GM12878 (cell line): Measurements from ENCODE around the gene SRGAP1. TPM values are rescaled to one million over a fixed set of nuclear protein-coding genes. Genes with fewer than 3 reads are reported as not detected.

Experiments used
- ATAC-seq: fragments of 200-7000 bp; cut with Tn5 transposase; 3 replicates; pipeline ENCODE4 v1.9.1; 2020; ENCODE audit warnings: mild to moderate bottlenecking, moderate library complexity
- BruUV-seq: library from RNA; stranded (reverse); fragments of 400-500 nt; replicated peaks from 2 replicates; lab custom pipeline; 2021; lab: Mats Ljungman, UMichigan
- CTCF ChIA-PET: fragments of 300-600 bp; sonication (Branson Sonifier 250); formaldehyde crosslinking; extraction: SDS; loops from one replicate; lab custom pipeline; 2021; ENCODE audit warnings: inconsistent platforms; lab: Yijun Ruan, JAX
- POLR2A ChIA-PET: fragments of 350-600 bp; formaldehyde crosslinking; extraction: SDS; loops from one replicate; lab custom pipeline; 2021; ENCODE audit warnings: inconsistent platforms; lab: Charles Lee
- RAD21 ChIA-PET: fragments of 300-600 bp; sonication (Branson Sonifier 250); formaldehyde crosslinking; loops from one replicate; lab custom pipeline; 2023; ENCODE audit warnings: antibody characterized with exemption; ENCODE audit not compliant: unreplicated experiment; lab: Charles Lee
- SMC1A ChIA-PET: fragments of 300-600 bp; sonication (Branson Sonifier 250); formaldehyde crosslinking; loops from one replicate; lab custom pipeline; 2023; ENCODE audit not compliant: unreplicated experiment, uncharacterized antibody; lab: Charles Lee
- DNase-seq: peaks from one replicate; pipeline ENCODE4 v3.0.0-alpha.2; 2011; ENCODE audit warnings: low read depth, low spot score
- FAIRE-seq: peaks from 3 replicates; lab custom pipeline; 2011; peaks lifted over from hg19 to GRCh38; lab: Jason Lieb, UNC
- H2AFZ ChIP-seq: 2 replicates; pipeline ENCODE4 v1.6.0; 2011; ENCODE audit warnings: low read depth, low read length, control low read depth; ENCODE audit not compliant: control insufficient read depth
- H3K27ac ChIP-seq: 2 replicates; pipeline ENCODE4 v1.5.1; 2011; ENCODE audit warnings: control low read depth; ENCODE audit not compliant: control insufficient read depth, insufficient read depth
- H3K27me3 ChIP-seq, 2 experiments: replicated peaks in 1 of 2; 2 replicates each; pipeline versions ENCODE4 v1.6.0 to v1.6.1; 2011; ENCODE audit warnings: low read length in 1 of 2; ENCODE audit not compliant: control insufficient read depth in 2 of 2, insufficient read depth in 2 of 2
- H3K36me3 ChIP-seq, 2 experiments: 2 replicates each; pipeline ENCODE4 v1.5.1; 2011; ENCODE audit warnings: low read length in 1 of 2; ENCODE audit not compliant: control insufficient read depth in 2 of 2, insufficient read depth in 2 of 2
- H3K4me1 ChIP-seq: 2 replicates; pipeline ENCODE4 v1.6.1; 2011; ENCODE audit warnings: mild to moderate bottlenecking, low read length, moderate library complexity, mixed read lengths; ENCODE audit not compliant: control insufficient read depth, insufficient read depth
- H3K4me2 ChIP-seq: 2 replicates; pipeline ENCODE4 v1.6.0; 2011; ENCODE audit warnings: control low read depth; ENCODE audit not compliant: control insufficient read depth, insufficient read depth
- H3K4me3 ChIP-seq: fragments of 200-600 bp; sonication (generic); 2 replicates; pipeline ENCODE4 v1.5.1; 2016
- H3K79me2 ChIP-seq: 2 replicates; pipeline ENCODE4 v1.6.0; 2011; ENCODE audit warnings: low read length; ENCODE audit not compliant: control insufficient read depth, insufficient read depth
- H3K9ac ChIP-seq: 2 replicates; pipeline ENCODE4 v1.8.0; 2011; ENCODE audit warnings: low read length, control low read depth, mixed read lengths; ENCODE audit not compliant: control insufficient read depth, insufficient read depth
- H3K9me3 ChIP-seq: replicated peaks from 3 replicates; pipeline ENCODE4 v1.5.1; 2011; ENCODE audit warnings: mild to moderate bottlenecking, low read length; ENCODE audit not compliant: control insufficient read depth, insufficient read depth
- H4K20me1 ChIP-seq: 2 replicates; pipeline ENCODE4 v1.6.0; 2011; ENCODE audit not compliant: control insufficient read depth, insufficient read depth
- BMI1 ChIP-seq: fragments of 450-650 bp; IDR thresholded peaks from 2 replicates; pipeline ENCODE4 v1.6.1; 2016; ENCODE audit warnings: mild to moderate bottlenecking, moderate library complexity, borderline replicate concordance
- CHD4 ChIP-seq: fragments of 200-600 bp; sonication (generic); IDR thresholded peaks from 2 replicates; pipeline ENCODE4 v1.6.1; 2016; ENCODE audit warnings: mild to moderate bottlenecking
- GABPA ChIP-seq: IDR thresholded peaks from 2 replicates; pipeline ENCODE4 v1.6.1; 2014; ENCODE audit warnings: antibody characterized with exemption, low read depth, mild to moderate bottlenecking, inconsistent platforms
- MTA2 ChIP-seq: fragments of 450-650 bp; IDR thresholded peaks from 2 replicates; pipeline ENCODE4 v1.6.1; 2016; ENCODE audit warnings: low read depth, mild to moderate bottlenecking, moderate library complexity
- NFYB ChIP-seq: IDR thresholded peaks from 2 replicates; pipeline ENCODE4 v1.6.1; 2011; ENCODE audit warnings: low read depth, mild to moderate bottlenecking, low read length, improper control_type of control experiment, moderate library complexity; ENCODE audit not compliant: insufficient read depth
- RB1 ChIP-seq: fragments of 450-650 bp; formaldehyde crosslinking; IDR thresholded peaks from 2 replicates; pipeline ENCODE4 v1.6.1; 2017; ENCODE audit warnings: mild to moderate bottlenecking, borderline replicate concordance
- SREBF1 ChIP-seq: IDR thresholded peaks from 2 replicates; pipeline ENCODE4 v1.6.1; 2012; ENCODE audit warnings: mild to moderate bottlenecking, low read length
- SRF ChIP-seq, 2 experiments: IDR thresholded peaks; 2 replicates each; pipeline ENCODE4 v1.6.1; 2011; ENCODE audit warnings: low read depth in 2 of 2, low read length in 2 of 2, mild to moderate bottlenecking in 1 of 2, moderate library complexity in 1 of 2
- WGBS: methylation state at CpG from one replicate; pipeline ENCODE4 v1.1.6; 2016; ENCODE audit warnings: low lambda C conversion rate; ENCODE audit not compliant: insufficient replicate concordance, insufficient coverage; ENCODE audit errors: missing lambda C conversion rate; 5-methylcytosine and 5-hydroxymethylcytosine counted together
- in situ Hi-C: fragments of 300-500 bp; cut with MboI; formaldehyde crosslinking; loops from 9 replicates; pipeline ENCODE4 v1.14.3; 2018; ENCODE audit warnings: mixed read lengths
- intact Hi-C: fragments of 100-400 bp; cut with micrococcal nuclease; formaldehyde crosslinking; loops from one replicate; pipeline ENCODE4 v1.14.2; 2022; ENCODE audit not compliant: unreplicated experiment
- polyA plus RNA-seq, 11 experiments: library from polyadenylated mRNA; depleted of rRNA in 4 of 11; unstranded in 6 of 11; stranded (reverse) in 5 of 11; fragments of >200 nt; fragmentation: Nextera tagmentation in 4 of 11; fragmentation: Illumina TruSeq in 1 of 11; extraction: Ambion mirVana in 4 of 11; extraction: Trizol in 1 of 11; gene quantifications; 1 replicate in 1 of 11; 2 replicates in 10 of 11; pipeline versions ENCODE4 v1.2.1 to v1.2.3, GENCODE V29; 2011 to 2016; ENCODE audit warnings: inconsistent platforms in 2 of 11, missing spikeins in 2 of 11, low read depth in 1 of 11
- total RNA-seq, 4 experiments: library from RNA; depleted of rRNA in 3 of 4; stranded (reverse); fragments of >200 nt in 3 of 4; fragmentation: Illumina TruSeq in 1 of 4; extraction: Trizol in 1 of 4; gene quantifications; 2 replicates each; pipeline versions ENCODE4 v1.2.1 to v1.2.3, GENCODE V29; 2013 to 2021
- TF ChIP-seq, protein P1 (sequence below): IDR thresholded peaks from 2 replicates; pipeline ENCODE4 v1.6.1; 2011; ENCODE audit warnings: borderline replicate concordance, low read depth, mild to moderate bottlenecking, moderate library complexity, low read length; ENCODE audit not compliant: insufficient read depth, poor library complexity, severe bottlenecking
- TF ChIP-seq, protein P2 (sequence below): fragments of 450-650 bp; IDR thresholded peaks from 2 replicates; pipeline ENCODE4 v1.6.1; 2016; ENCODE audit warnings: mild to moderate bottlenecking, moderate library complexity, borderline replicate concordance
- TF ChIP-seq, protein P3 (sequence below): IDR thresholded peaks from 2 replicates; pipeline ENCODE4 v1.6.1; 2012; ENCODE audit warnings: low read depth, low read length, improper control_type of control experiment

SRGAP1 gene
- total and polyA plus RNA-seq, 10 of the 15 experiments (the other 5 are each of a cell fraction or from before 2014, with no cell fraction given): 0.16 to 0.85 (median 0.46) TPM

DNA sequence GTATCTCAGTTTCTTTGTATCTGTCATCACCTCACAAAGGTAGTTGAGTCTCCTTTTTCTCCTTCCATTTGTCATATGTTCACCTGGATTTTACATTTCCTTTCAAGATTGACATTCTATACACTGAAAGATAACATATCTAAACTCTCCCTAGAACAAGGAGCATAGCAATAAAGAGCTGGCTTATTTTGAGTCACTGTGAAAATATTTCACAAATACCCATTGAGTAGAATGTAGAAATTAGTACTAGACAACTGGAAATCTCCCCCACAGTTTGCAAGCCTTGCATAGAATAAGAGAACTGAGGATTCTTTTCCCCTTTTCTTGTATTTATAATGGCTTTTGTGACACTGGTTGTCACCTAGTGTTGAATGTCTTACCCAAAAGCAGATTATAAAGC is 266.4 kb downstream of the SRGAP1 start:
- in situ Hi-C loops (no loop called here), intact Hi-C loops (no loop called here)
- no peaks in the 10 kb centered on the region for H3K9me3 ChIP-seq
- FAIRE-seq: no peak
- no peak for ATAC-seq
- H3K27ac ChIP-seq: no peak overlapping the region
- BruUV-seq: no TSS peak
- H3K4me1 ChIP-seq: no peaks in the 10 kb centered on the region
- DNase-seq: no peak
- H3K4me2 ChIP-seq: no peak overlapping the region
- H3K27me3 ChIP-seq: no peaks in the 10 kb centered on the region
- no peak overlapping the region for H3K9ac ChIP-seq
- TF ChIP-seq BMI1: no peak
- no peak for TF ChIP-seq MTA2
- TF ChIP-seq, protein P1, sequence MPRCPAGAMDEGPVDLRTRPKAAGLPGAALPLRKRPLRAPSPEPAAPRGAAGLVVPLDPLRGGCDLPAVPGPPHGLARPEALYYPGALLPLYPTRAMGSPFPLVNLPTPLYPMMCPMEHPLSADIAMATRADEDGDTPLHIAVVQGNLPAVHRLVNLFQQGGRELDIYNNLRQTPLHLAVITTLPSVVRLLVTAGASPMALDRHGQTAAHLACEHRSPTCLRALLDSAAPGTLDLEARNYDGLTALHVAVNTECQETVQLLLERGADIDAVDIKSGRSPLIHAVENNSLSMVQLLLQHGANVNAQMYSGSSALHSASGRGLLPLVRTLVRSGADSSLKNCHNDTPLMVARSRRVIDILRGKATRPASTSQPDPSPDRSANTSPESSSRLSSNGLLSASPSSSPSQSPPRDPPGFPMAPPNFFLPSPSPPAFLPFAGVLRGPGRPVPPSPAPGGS: no peak
- no peak for TF ChIP-seq CHD4
- no peaks in the 10 kb centered on the region for H3K36me3 ChIP-seq
- ChIA-PET RAD21 (no interaction called here), POLR2A (no interaction called here), SMC1A (interaction anchor here (1.0 kb wide), 1 partner anchor 10 kb away, joined by 4 read pairs; no protein-coding TSS in a partner anchor), CTCF (interaction anchor here (1.6 kb wide), 1 partner anchor 36 kb away, joined by 3 read pairs; no protein-coding TSS in a partner anchor)
- no peaks in the 10 kb centered on the region for H3K79me2 ChIP-seq
- no peak overlapping the region for H2AFZ ChIP-seq
- no peak overlapping the region for H3K4me3 ChIP-seq
- no peaks in the 10 kb centered on the region for H4K20me1 ChIP-seq

DNA sequence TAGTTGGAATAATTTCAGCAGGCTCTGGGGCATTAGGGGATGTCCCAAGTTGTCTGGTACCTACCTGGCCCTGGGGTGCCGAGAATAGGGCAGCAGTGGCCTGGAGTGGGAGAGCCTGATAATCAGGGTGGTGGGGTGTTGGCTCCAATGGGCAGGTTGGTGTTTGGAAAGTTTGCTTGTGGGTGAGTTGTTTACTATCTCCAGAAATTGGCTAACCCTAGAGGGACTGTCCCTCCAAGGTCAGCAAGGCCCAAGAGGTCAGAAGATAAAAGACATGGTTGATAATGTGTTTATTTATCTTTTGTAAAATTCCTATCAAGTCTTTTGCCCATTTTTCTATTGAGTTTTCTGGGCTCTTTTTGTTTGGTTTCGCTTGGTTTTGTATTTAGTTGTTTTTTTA is 272.5 kb downstream of the SRGAP1 start:
- 5% methylated on average over 2 of the region's 2 CpGs for WGBS
- no peak overlapping the region for H3K4me2 ChIP-seq
- in situ Hi-C loops: no loop called here
- H4K20me1 ChIP-seq: no peaks in the 10 kb centered on the region
- no peaks in the 10 kb centered on the region for H3K36me3 ChIP-seq
- BruUV-seq: no TSS peak
- DNase-seq: no peak
- H3K9ac ChIP-seq: no peak overlapping the region
- no peaks in the 10 kb centered on the region for H3K4me1 ChIP-seq
- no peaks in the 10 kb centered on the region for H3K79me2 ChIP-seq
- no peak for FAIRE-seq
- ChIA-PET RAD21 (no interaction called here), SMC1A (no interaction called here), CTCF (interaction anchor here (0.7 kb wide), 1 partner anchor 11 kb away, joined by 3 read pairs; no protein-coding TSS in a partner anchor), POLR2A (interaction anchor here (0.7 kb wide), 1 partner anchor 29 kb away, joined by 3 read pairs; no protein-coding TSS in a partner anchor)
- H3K9me3 ChIP-seq: no peaks in the 10 kb centered on the region
- no peaks in the 10 kb centered on the region for H3K27me3 ChIP-seq
- H3K27ac ChIP-seq: no peak overlapping the region
- intact Hi-C loops: no loop called here
- no peak for ATAC-seq
- H3K4me3 ChIP-seq: no peak overlapping the region
- H2AFZ ChIP-seq: no peak overlapping the region
- TF ChIP-seq NFYB: no peak
- no peak for TF ChIP-seq RB1
- TF ChIP-seq, protein P2, sequence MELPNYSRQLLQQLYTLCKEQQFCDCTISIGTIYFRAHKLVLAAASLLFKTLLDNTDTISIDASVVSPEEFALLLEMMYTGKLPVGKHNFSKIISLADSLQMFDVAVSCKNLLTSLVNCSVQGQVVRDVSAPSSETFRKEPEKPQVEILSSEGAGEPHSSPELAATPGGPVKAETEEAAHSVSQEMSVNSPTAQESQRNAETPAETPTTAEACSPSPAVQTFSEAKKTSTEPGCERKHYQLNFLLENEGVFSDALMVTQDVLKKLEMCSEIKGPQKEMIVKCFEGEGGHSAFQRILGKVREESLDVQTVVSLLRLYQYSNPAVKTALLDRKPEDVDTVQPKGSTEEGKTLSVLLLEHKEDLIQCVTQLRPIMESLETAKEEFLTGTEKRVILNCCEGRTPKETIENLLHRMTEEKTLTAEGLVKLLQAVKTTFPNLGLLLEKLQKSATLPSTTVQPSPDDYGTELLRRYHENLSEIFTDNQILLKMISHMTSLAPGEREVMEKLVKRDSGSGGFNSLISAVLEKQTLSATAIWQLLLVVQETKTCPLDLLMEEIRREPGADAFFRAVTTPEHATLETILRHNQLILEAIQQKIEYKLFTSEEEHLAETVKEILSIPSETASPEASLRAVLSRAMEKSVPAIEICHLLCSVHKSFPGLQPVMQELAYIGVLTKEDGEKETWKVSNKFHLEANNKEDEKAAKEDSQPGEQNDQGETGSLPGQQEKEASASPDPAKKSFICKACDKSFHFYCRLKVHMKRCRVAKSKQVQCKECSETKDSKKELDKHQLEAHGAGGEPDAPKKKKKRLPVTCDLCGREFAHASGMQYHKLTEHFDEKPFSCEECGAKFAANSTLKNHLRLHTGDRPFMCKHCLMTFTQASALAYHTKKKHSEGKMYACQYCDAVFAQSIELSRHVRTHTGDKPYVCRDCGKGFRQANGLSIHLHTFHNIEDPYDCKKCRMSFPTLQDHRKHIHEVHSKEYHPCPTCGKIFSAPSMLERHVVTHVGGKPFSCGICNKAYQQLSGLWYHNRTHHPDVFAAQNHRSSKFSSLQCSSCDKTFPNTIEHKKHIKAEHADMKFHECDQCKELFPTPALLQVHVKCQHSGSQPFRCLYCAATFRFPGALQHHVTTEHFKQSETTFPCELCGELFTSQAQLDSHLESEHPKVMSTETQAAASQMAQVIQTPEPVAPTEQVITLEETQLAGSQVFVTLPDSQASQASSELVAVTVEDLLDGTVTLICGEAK: no peak
- no peak for TF ChIP-seq SREBF1
- no peak for TF ChIP-seq SRF (IDR thresholded peaks at IDR 0.05; ENCODE audit: low read depth in 2 of 2, low read length in 2 of 2)
- TF ChIP-seq, protein P3, sequence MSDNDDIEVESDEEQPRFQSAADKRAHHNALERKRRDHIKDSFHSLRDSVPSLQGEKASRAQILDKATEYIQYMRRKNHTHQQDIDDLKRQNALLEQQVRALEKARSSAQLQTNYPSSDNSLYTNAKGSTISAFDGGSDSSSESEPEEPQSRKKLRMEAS: no peak
- no peak for TF ChIP-seq GABPA
